PC-3 (cell line): ENCODE data around the gene MRTFA. TPM values are rescaled to one million over a fixed set of nuclear protein-coding genes. Genes with fewer than 3 reads are reported as not detected.

Experiments used
- ATAC-seq: fragments of 200-7000 bp; cut with Tn5 transposase; 2 replicates; pipeline ENCODE4 v1.9.1; 2020; ENCODE audit warnings: mild to moderate bottlenecking, moderate library complexity
- BruUV-seq: library from RNA; stranded (reverse); fragments of 400-500 nt; replicated peaks from 2 replicates; lab custom pipeline; 2021; lab: Mats Ljungman, UMichigan
- CTCF ChIA-PET: fragments of 300-600 bp; sonication (Branson Sonifier 250); formaldehyde crosslinking; loops from one replicate; lab custom pipeline; 2022; ENCODE audit warnings: antibody characterized with exemption; lab: Charles Lee
- POLR2A ChIA-PET: fragments of 300-600 bp; sonication (Branson Sonifier 250); formaldehyde crosslinking; loops from one replicate; lab custom pipeline; 2022; ENCODE audit warnings: antibody characterized with exemption; ENCODE audit not compliant: unreplicated experiment; lab: Charles Lee
- DNase-seq: peaks from one replicate; pipeline ENCODE4 v3.0.0-alpha.2; 2015
- H2AFZ ChIP-seq: fragments of 300-600 bp; sonication (generic); 2 replicates; pipeline ENCODE4 v1.6.0; 2016; ENCODE audit warnings: antibody characterized with exemption, low read length
- H3F3A ChIP-seq: fragments of 300-600 bp; sonication (generic); one replicate; pipeline ENCODE4 v1.6.0; 2017; ENCODE audit warnings: antibody characterized with exemption, low read length, control low read depth, mild to moderate bottlenecking; ENCODE audit not compliant: unreplicated experiment
- H3K27ac ChIP-seq: fragments of 300-600 bp; sonication (generic); 2 replicates; pipeline ENCODE4 v1.5.1; 2016; ENCODE audit warnings: mild to moderate bottlenecking, low read length
- H3K27me3 ChIP-seq: fragments of 300-600 bp; sonication (generic); 2 replicates; pipeline ENCODE4 v1.6.1; 2016; ENCODE audit warnings: low read length, mixed read lengths
- H3K36me3 ChIP-seq: fragments of 300-600 bp; sonication (generic); 2 replicates; pipeline ENCODE4 v1.6.1; 2016; ENCODE audit warnings: low read depth, mixed run types, low read length, mixed read lengths
- H3K4me1 ChIP-seq: fragments of 300-600 bp; sonication (generic); 2 replicates; pipeline ENCODE4 v1.5.1; 2016; ENCODE audit warnings: low read length; ENCODE audit not compliant: insufficient read depth
- H3K4me2 ChIP-seq: fragments of 300-600 bp; sonication (generic); 2 replicates; pipeline ENCODE4 v1.6.0; 2016; ENCODE audit warnings: low read length
- H3K4me3 ChIP-seq: fragments of 300-600 bp; sonication (generic); 2 replicates; pipeline ENCODE4 v1.5.1; 2016; ENCODE audit warnings: mild to moderate bottlenecking, low read length, mixed read lengths
- H3K79me2 ChIP-seq: fragments of 300-600 bp; sonication (generic); 2 replicates; pipeline ENCODE4 v1.6.1; 2017; ENCODE audit warnings: low read length, mixed read lengths
- H3K9ac ChIP-seq: fragments of 300-600 bp; sonication (generic); 2 replicates; pipeline ENCODE4 v1.6.0; 2016; ENCODE audit warnings: mild to moderate bottlenecking, low read length
- H3K9me2 ChIP-seq: fragments of 300-600 bp; sonication (generic); replicated peaks from 2 replicates; pipeline ENCODE4 v1.6.1; 2016; ENCODE audit warnings: mixed run types, low read length, mixed read lengths
- H3K9me3 ChIP-seq: fragments of 300-600 bp; sonication (generic); 2 replicates; pipeline ENCODE4 v1.6.1; 2016; ENCODE audit warnings: low read length, mixed read lengths
- H4K20me1 ChIP-seq: fragments of 300-600 bp; sonication (generic); 2 replicates; pipeline ENCODE4 v1.6.1; 2016; ENCODE audit warnings: low read length, mixed read lengths
- EZH2 ChIP-seq: fragments of 300-600 bp; sonication (generic); IDR thresholded peaks from one replicate; pipeline ENCODE4 v1.6.1; 2017; ENCODE audit warnings: antibody characterized with exemption, mild to moderate bottlenecking, low read length; ENCODE audit not compliant: unreplicated experiment
- EZH2phosphoT487 ChIP-seq: fragments of 300-600 bp; sonication (generic); IDR thresholded peaks from 2 replicates; pipeline ENCODE4 v1.6.1; 2018; ENCODE audit warnings: mild to moderate bottlenecking, antibody characterized with exemption, low read length, borderline replicate concordance
- intact Hi-C: fragments of 100-400 bp; cut with micrococcal nuclease; formaldehyde crosslinking; loops from 2 replicates; pipeline ENCODE4 v1.9.0; 2023
- total RNA-seq: library from RNA; depleted of rRNA; stranded (reverse); fragments of >200 nt; gene quantifications from 2 replicates; pipeline ENCODE4 v1.2.3, GENCODE V29; 2014
- TF ChIP-seq, protein P1 (sequence below): fragments of 300-600 bp; sonication (generic); conservative IDR thresholded peaks from 2 replicates; pipeline ENCODE4 v1.5.1; 2017; ENCODE audit warnings: antibody characterized with exemption, low read depth, mild to moderate bottlenecking, low read length

The MRTFA gene
- total RNA-seq, 1 experiment from 2014 or later, result 32.6 TPM

GRCh38 chr22:40535189-40535512, 101.4 kb downstream of the MRTFA start:
- H3K4me3 ChIP-seq, result no peak overlapping the region
- H3F3A ChIP-seq, result no peaks in the 10 kb centered on the region
- DNase-seq, result no peak
- H3K9ac ChIP-seq, result no peak overlapping the region
- ATAC-seq, result no peak
- CTCF ChIA-PET, result interaction anchor here (0.5 to 0.8 kb wide), 2 partner anchors 11 to 900 kb away, joined by 3 to 6 read pairs; no protein-coding TSS in a partner anchor
- TF ChIP-seq, protein P1, sequence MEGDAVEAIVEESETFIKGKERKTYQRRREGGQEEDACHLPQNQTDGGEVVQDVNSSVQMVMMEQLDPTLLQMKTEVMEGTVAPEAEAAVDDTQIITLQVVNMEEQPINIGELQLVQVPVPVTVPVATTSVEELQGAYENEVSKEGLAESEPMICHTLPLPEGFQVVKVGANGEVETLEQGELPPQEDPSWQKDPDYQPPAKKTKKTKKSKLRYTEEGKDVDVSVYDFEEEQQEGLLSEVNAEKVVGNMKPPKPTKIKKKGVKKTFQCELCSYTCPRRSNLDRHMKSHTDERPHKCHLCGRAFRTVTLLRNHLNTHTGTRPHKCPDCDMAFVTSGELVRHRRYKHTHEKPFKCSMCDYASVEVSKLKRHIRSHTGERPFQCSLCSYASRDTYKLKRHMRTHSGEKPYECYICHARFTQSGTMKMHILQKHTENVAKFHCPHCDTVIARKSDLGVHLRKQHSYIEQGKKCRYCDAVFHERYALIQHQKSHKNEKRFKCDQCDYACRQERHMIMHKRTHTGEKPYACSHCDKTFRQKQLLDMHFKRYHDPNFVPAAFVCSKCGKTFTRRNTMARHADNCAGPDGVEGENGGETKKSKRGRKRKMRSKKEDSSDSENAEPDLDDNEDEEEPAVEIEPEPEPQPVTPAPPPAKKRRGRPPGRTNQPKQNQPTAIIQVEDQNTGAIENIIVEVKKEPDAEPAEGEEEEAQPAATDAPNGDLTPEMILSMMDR, result no peak
- no peak for TF ChIP-seq EZH2phosphoT487
- TF ChIP-seq EZH2, result no peak
- H3K27ac ChIP-seq, result peak overlapping the region; percentile 3; the same call in 1 of the 2 replicates
- H4K20me1 ChIP-seq, result no peaks in the 10 kb centered on the region
- H3K36me3 ChIP-seq, result no peaks in the 10 kb centered on the region
- intact Hi-C loops, result no loop called here
- H3K4me1 ChIP-seq, result peaks cover 36% of the 10 kb centered on the region
- H3K27me3 ChIP-seq, result no peaks in the 10 kb centered on the region
- POLR2A ChIA-PET, result no interaction called here
- H3K9me3 ChIP-seq, result no peaks in the 10 kb centered on the region
- peaks cover 39% of the 10 kb centered on the region for H3K79me2 ChIP-seq
- no peak overlapping the region for H3K4me2 ChIP-seq
- no peak overlapping the region for H2AFZ ChIP-seq
- BruUV-seq, result no TSS peak
- no peaks in the 10 kb centered on the region for H3K9me2 ChIP-seq

- TF ChIP-seq EZH2phosphoT487, result no peak
- intact Hi-C loops, result no loop called here
- Histone ChIP-seq H3K27ac (peak overlapping the region; percentile 3), H3K4me1 (peaks cover 36% of the 10 kb centered on the region), H3K4me3 (no peak overlapping the region), H3K9ac (no peak overlapping the region), H3K27me3 (no peaks in the 10 kb centered on the region), H3K9me3 (no peaks in the 10 kb centered on the region), H2AFZ (no peak overlapping the region), H3K36me3 (no peaks in the 10 kb centered on the region), H3K4me2 (peak overlapping the region; percentile 49), H3F3A (no peaks in the 10 kb centered on the region), H4K20me1 (no peaks in the 10 kb centered on the region), H3K9me2 (no peaks in the 10 kb centered on the region), H3K79me2 (peaks cover 36% of the 10 kb centered on the region)
- BruUV-seq, result no TSS peak
- peak; percentile 39 for DNase-seq
- ChIA-PET CTCF (interaction anchor here (0.5 to 0.8 kb wide), 2 partner anchors 10 to 900 kb away, joined by 3 to 6 read pairs; no protein-coding TSS in a partner anchor), POLR2A (no interaction called here)
- ATAC-seq, result peak; percentile 80
Observed at GRCh38 chr22:40534379-40535188, 101.9 kb downstream of the MRTFA start.

GRCh38 chr22:40533712-40534378, 102.7 kb downstream of the MRTFA start:
- H3K9me2 ChIP-seq, result no peaks in the 10 kb centered on the region
- ChIA-PET POLR2A (no interaction called here), CTCF (no interaction called here)
- no TSS peak for BruUV-seq
- H3K9ac ChIP-seq, result no peak overlapping the region
- H3K27me3 ChIP-seq, result no peaks in the 10 kb centered on the region
- H3K79me2 ChIP-seq, result peaks cover 36% of the 10 kb centered on the region
- no peaks in the 10 kb centered on the region for H4K20me1 ChIP-seq
- no peaks in the 10 kb centered on the region for H3K9me3 ChIP-seq
- no peak overlapping the region for H2AFZ ChIP-seq
- peak; percentile 65 for ATAC-seq
- no peaks in the 10 kb centered on the region for H3K36me3 ChIP-seq
- peak; percentile 62 for DNase-seq
- 0 out of 2 replicates have a peak overlapping the region, but pooled peaks have one; percentile 2 for H3K27ac ChIP-seq
- TF ChIP-seq EZH2phosphoT487 (no peak), EZH2 (no peak)
- TF ChIP-seq, protein P1, result no peak
- H3K4me1 ChIP-seq, result peaks cover 36% of the 10 kb centered on the region
- H3F3A ChIP-seq, result no peaks in the 10 kb centered on the region
- no peak overlapping the region for H3K4me3 ChIP-seq
- peak overlapping the region; percentile 49 for H3K4me2 ChIP-seq
- intact Hi-C loops, result no loop called here
